ENCODE measurements around the gene AKAP6. TPM values are rescaled to one million over a fixed set of nuclear protein-coding genes. Genes with fewer than 3 reads are reported as not detected.

AKAP6 gene
- total RNA-seq, 4 donors from 2014 or later = 4.1 to 34.4 (median 15.3) TPM

- peak; percentile 27 to 53 for DNase-seq
- Histone ChIP-seq H3K4me3 (no peak overlapping the region), H3K27me3 (no peaks in the 10 kb centered on the region), H3K9me3 (no peaks in the 10 kb centered on the region), H3K36me3 (no peaks in the 10 kb centered on the region), H3K27ac (peak overlapping the region; percentile 70 to 73), H3K4me1 (peaks cover 0 to 12% of the 10 kb centered on the region in 2 donors)
- intact Hi-C loops (cut with DNase I; ENCODE audit: low total_unique reads) = no loop called here
- no peak for TF ChIP-seq POLR2A (IDR thresholded peaks at IDR 0.05)
- TF ChIP-seq, protein P1, sequence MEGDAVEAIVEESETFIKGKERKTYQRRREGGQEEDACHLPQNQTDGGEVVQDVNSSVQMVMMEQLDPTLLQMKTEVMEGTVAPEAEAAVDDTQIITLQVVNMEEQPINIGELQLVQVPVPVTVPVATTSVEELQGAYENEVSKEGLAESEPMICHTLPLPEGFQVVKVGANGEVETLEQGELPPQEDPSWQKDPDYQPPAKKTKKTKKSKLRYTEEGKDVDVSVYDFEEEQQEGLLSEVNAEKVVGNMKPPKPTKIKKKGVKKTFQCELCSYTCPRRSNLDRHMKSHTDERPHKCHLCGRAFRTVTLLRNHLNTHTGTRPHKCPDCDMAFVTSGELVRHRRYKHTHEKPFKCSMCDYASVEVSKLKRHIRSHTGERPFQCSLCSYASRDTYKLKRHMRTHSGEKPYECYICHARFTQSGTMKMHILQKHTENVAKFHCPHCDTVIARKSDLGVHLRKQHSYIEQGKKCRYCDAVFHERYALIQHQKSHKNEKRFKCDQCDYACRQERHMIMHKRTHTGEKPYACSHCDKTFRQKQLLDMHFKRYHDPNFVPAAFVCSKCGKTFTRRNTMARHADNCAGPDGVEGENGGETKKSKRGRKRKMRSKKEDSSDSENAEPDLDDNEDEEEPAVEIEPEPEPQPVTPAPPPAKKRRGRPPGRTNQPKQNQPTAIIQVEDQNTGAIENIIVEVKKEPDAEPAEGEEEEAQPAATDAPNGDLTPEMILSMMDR (IDR thresholded peaks at IDR 0.05) = no peak
Observed at GRCh38 chr14:32709027-32709426, 379.9 kb downstream of the AKAP6 start.

GRCh38 chr14:32710231-32710671 is 381.2 kb downstream of the AKAP6 start:
- peaks cover 0 to 12% of the 10 kb centered on the region in 2 donors for H3K4me1 ChIP-seq
- TF ChIP-seq, protein P1 (IDR thresholded peaks at IDR 0.05) = no peak
- DNase-seq = no peak
- peak overlapping the region in 1 of 2 donors; percentile 7 for H3K4me3 ChIP-seq
- no peaks in the 10 kb centered on the region for H3K36me3 ChIP-seq
- intact Hi-C loops (cut with DNase I; ENCODE audit: low total_unique reads) = no loop called here
- no peaks in the 10 kb centered on the region for H3K27me3 ChIP-seq
- H3K27ac ChIP-seq = no peak overlapping the region
- no peaks in the 10 kb centered on the region for H3K9me3 ChIP-seq

DNA sequence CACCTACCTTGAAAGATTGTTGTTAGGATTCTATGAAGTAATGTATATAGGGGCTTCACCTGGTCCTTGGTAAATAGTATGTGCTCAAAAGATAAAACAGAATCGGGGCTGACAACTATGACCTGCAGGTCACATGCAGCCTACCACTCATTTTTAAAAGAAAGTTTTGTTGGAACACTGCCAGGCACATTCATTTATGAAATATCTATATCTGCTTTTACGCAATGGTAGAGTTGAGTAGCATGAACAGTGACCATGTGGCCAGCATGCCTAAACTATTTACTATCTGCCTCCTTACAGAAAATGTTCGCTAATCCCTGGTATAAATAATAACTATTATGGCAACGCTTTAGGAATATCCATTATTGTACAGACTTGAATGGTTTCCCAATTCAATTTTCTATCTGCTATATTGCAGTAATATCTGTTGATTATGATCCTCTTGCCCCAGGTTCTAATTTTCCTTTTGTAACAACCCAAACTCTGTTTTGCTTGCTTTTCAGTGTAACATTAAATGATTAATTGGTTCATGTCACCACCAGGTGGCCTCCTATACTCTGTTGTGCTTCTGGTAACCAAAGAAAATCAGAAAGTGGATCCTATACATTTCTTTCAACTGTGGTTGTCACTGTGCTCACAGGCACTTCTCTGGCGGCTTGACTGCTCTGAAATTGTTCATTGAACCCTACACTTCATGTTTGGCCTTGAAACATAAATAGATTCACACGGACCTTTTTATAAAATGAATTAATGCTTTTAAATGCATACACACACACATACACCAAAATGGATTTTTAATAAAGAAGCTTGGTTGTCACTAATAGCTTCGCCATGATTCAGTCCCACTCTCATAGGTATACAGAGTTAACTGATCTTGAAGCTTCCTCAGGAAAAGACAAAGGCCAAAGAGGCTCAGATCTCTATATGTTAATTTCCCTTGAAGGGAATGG is 381.9 kb downstream of the AKAP6 start:
- DNase-seq = no peak
- no peaks in the 10 kb centered on the region for H3K9me3 ChIP-seq
- H3K36me3 ChIP-seq = no peaks in the 10 kb centered on the region
- TF ChIP-seq POLR2A (IDR thresholded peaks at IDR 0.05) = no peak
- TF ChIP-seq, protein P1 (IDR thresholded peaks at IDR 0.05) = peak in 3 of 4 experiments; percentile 18 to 41 (median 24)
- no peaks in the 10 kb centered on the region for H3K27me3 ChIP-seq
- intact Hi-C loops (cut with DNase I; ENCODE audit: low total_unique reads) = no loop called here
- H3K4me3 ChIP-seq = peak overlapping the region in 1 of 2 donors; percentile 7
- no peak overlapping the region for H3K27ac ChIP-seq
- peaks cover 0 to 12% of the 10 kb centered on the region in 2 donors for H3K4me1 ChIP-seq

DNA sequence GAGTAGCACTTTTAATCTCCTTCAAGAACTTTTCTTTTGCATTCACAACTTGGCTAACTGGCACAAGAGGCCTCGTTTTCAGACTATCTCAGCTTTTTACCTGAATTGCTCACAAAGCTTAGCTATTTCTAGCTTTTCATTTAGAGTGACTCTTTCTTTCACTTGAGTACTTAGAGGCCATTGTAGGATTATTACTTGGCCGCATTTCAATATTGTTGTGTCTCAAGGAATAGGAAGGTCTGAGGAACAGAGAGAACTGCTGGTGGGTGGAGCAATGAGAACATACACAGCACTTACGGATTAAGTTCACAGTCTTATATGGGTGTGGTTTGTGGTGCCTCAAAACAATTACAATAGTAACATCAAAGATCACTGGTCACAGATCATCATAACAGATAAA is 384.8 kb downstream of the AKAP6 start:
- Histone ChIP-seq H3K36me3 (no peaks in the 10 kb centered on the region), H3K27ac (no peak overlapping the region), H3K9me3 (no peaks in the 10 kb centered on the region), H3K27me3 (no peaks in the 10 kb centered on the region), H3K4me3 (no peak overlapping the region), H3K4me1 (peaks cover 0 to 5% of the 10 kb centered on the region in 2 donors)
- intact Hi-C loops (cut with DNase I; ENCODE audit: low total_unique reads) = no loop called here
- no peak for DNase-seq
- TF ChIP-seq POLR2A (IDR thresholded peaks at IDR 0.05) = no peak
- TF ChIP-seq, protein P1 (IDR thresholded peaks at IDR 0.05) = no peak

- TF ChIP-seq POLR2A (IDR thresholded peaks at IDR 0.05) = no peak
- TF ChIP-seq, protein P1 (IDR thresholded peaks at IDR 0.05) = no peak
- Histone ChIP-seq H3K4me1 (no peaks in the 10 kb centered on the region), H3K27ac (no peak overlapping the region), H3K4me3 (no peak overlapping the region), H3K27me3 (no peaks in the 10 kb centered on the region), H3K9me3 (no peaks in the 10 kb centered on the region), H3K36me3 (no peaks in the 10 kb centered on the region)
- intact Hi-C loops (cut with DNase I; ENCODE audit: low total_unique reads) = no loop called here
- DNase-seq = no peak
Observed at GRCh38 chr14:32719601-32720000, 390.5 kb downstream of the AKAP6 start.
